Bronchial epithelial cell (primary cell): Measurements from ENCODE around the gene MFAP2. TPM values are rescaled to one million over a fixed set of nuclear protein-coding genes. Genes with fewer than 3 reads are reported as not detected.

Experiments
- DNase-seq: peaks from one replicate; pipeline ENCODE4 v3.0.0-alpha.2; 2010; ENCODE audit warnings: low read depth
- FAIRE-seq: peaks from 2 replicates; lab custom pipeline; 2011; peaks lifted over from hg19 to GRCh38; lab: Jason Lieb, UNC
- H3K27me3 ChIP-seq: 2 replicates; pipeline ENCODE4 v1.5.1; 2011; ENCODE audit warnings: low read length; ENCODE audit not compliant: control insufficient read depth, insufficient read depth
- H3K36me3 ChIP-seq: 2 replicates; pipeline ENCODE4 v1.5.1; 2011; ENCODE audit warnings: low read length; ENCODE audit not compliant: control insufficient read depth, insufficient read depth
- H3K4me3 ChIP-seq: 2 replicates; pipeline ENCODE4 v1.5.1; 2011; ENCODE audit warnings: mild to moderate bottlenecking, low read depth, low read length, control low read depth
- CTCF ChIP-seq: IDR thresholded peaks from 2 replicates; pipeline ENCODE4 v1.5.1; 2011; ENCODE audit warnings: mild to moderate bottlenecking, moderate library complexity, low read length, control low read depth, inconsistent platforms; ENCODE audit not compliant: insufficient read depth, severe bottlenecking
- total RNA-seq: library from RNA; depleted of rRNA; stranded (reverse); fragments of >200 nt; gene quantifications from 2 replicates; pipeline ENCODE4 v1.2.1, GENCODE V29; 2014

MFAP2 gene
- total RNA-seq, 1 donor from 2014 or later, result 7.9 TPM

GRCh38 chr1:16998589-16998988, 18.2 kb upstream of the MFAP2 start:
- Histone ChIP-seq H3K4me3 (no peak overlapping the region), H3K27me3 (no peaks in the 10 kb centered on the region), H3K36me3 (peaks cover 21% of the 10 kb centered on the region)
- DNase-seq (peak; percentile 60), FAIRE-seq (peak; percentile 80)
- TF ChIP-seq CTCF, result no peak

GRCh38 chr1:16996845-16997244, 16.4 kb upstream of the MFAP2 start:
- no peak for DNase-seq
- FAIRE-seq, result no peak
- Histone ChIP-seq H3K36me3 (peaks cover 19% of the 10 kb centered on the region), H3K4me3 (no peak overlapping the region), H3K27me3 (no peaks in the 10 kb centered on the region)
- no peak for TF ChIP-seq CTCF

- TF ChIP-seq CTCF, result no peak
- peaks cover 16% of the 10 kb centered on the region for H3K36me3 ChIP-seq
- DNase-seq (no peak), FAIRE-seq (no peak)
- H3K27me3 ChIP-seq, result no peaks in the 10 kb centered on the region
- H3K4me3 ChIP-seq, result no peak overlapping the region
Measured at GRCh38 chr1:16993521-16994038, 13.2 kb upstream of the MFAP2 start.

- FAIRE-seq, result no peak
- H3K36me3 ChIP-seq, result peaks cover 15% of the 10 kb centered on the region
- DNase-seq, result no peak
- TF ChIP-seq CTCF, result no peak
- H3K27me3 ChIP-seq, result no peaks in the 10 kb centered on the region
- no peak overlapping the region for H3K4me3 ChIP-seq
Measured at GRCh38 chr1:16992675-16993074, 12.3 kb upstream of the MFAP2 start.

- no peaks in the 10 kb centered on the region for H3K27me3 ChIP-seq
- H3K36me3 ChIP-seq, result peaks cover 16% of the 10 kb centered on the region
- no peak for TF ChIP-seq CTCF
- DNase-seq (no peak), FAIRE-seq (no peak)
- no peak overlapping the region for H3K4me3 ChIP-seq
Measured at GRCh38 chr1:16992102-16992501, 11.7 kb upstream of the MFAP2 start.

- no peak for TF ChIP-seq CTCF
- peaks cover 13% of the 10 kb centered on the region for H3K36me3 ChIP-seq
- DNase-seq, result no peak
- no peak overlapping the region for H3K4me3 ChIP-seq
- FAIRE-seq, result no peak
- H3K27me3 ChIP-seq, result no peaks in the 10 kb centered on the region
Measured at GRCh38 chr1:16991571-16991970, 11.2 kb upstream of the MFAP2 start.
